GM19452 (cell line): ENCODE measurements around the gene VENTX.

Experiments used
- ATAC-seq: cut with Tn5 transposase; IDR thresholded peaks from one replicate; pipeline ENCODE4 v1.9.1; 2021; ENCODE audit not compliant: unreplicated experiment

VENTX gene

GRCh38 chr10:133271521-133272300 is 34.1 kb downstream of the VENTX start:
- no peak for ATAC-seq

DNA sequence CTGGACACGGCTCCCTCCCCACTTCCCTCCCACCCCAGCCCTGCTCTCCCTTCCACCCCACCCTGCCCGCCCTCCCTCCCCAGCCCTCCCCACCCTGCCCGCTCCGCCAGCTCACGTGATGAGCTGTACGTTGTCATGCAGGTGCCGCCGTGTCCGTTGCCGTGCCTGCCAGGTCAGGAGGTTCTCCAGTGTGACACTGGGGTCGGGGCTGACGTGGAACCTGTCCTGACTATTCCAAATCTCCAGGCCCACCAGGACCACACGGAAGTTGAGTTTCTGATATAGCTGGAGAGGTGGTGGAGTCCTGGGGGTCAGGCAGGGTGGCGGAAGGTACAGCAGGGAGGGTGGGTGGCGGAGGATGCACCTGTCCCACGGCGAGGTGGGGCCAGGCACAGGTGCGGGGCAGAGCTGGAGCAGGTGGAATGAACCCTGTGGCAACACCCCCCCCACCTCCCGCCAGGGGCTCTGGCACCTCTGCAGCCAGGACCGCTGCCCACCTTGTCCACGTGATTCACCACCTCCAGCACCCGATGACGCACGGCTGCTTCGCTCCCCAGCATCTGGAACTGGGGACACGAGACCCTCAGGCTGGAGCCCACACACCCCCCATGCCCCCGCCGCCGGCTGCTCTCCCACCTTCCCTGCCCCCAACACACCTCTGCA is 34.8 kb downstream of the VENTX start:
- ATAC-seq: no peak

- no peak for ATAC-seq
Observed at GRCh38 chr10:133272964-133273420, 35.3 kb downstream of the VENTX start.

GRCh38 chr10:133273534-133274143 is 36.0 kb downstream of the VENTX start:
- no peak for ATAC-seq

DNA sequence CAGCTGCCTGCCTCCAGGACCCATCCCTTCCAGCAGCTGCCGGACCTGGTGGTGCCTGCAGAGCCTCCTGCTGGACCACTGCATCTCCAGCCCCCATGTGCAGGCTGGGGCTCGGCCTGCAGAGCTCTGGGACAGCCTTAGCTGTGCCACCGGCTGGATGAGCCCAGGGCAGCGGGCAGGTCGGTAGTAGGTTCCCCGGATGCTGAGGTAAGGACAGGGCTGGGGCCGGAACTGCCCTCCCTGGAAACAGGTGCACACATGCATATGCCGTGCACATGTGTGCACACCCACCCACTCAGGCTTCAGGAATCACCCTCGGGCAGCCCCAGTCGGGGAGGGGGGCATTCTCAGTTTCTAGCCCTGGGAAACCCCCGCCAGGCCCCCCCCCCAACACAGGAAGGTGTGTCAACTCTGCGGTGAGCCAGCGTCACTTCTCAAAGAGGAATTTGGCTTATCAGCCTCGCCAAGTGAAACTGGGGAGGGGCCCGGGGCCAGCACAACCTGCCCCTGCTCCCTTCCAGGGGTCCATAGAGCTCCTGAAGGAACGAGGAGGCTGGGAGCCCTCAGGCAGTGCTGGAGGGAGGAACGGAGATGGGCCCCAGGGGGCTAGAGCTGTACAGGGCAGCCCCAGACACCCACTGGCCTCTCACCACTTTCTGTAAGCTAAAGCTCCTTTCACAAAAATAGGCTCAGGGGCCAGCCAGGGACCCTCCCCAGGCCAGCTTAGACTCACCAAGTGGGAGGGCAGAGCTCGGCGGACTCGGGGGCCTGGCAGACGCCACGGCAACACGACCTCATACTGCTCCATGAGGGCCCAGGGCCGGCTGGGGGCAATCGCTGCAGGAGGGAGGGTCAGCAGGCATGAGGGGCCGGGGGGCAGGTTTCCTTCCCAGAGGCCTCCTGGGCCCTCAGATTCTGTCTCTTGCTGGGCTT is 37.4 kb downstream of the VENTX start:
- ATAC-seq: peak; percentile 42

GRCh38 chr10:133275684-133276092 is 38.0 kb downstream of the VENTX start:
- peak; percentile 36 for ATAC-seq

- ATAC-seq: no peak
Observed at GRCh38 chr10:133276100-133276434, 38.4 kb downstream of the VENTX start.

- peak; percentile 45 for ATAC-seq
Observed at GRCh38 chr10:133276435-133277201, 39.0 kb downstream of the VENTX start, which contains the start of gene ADAM8. TSS of gene ADAM8 (minus strand) at chr10:133276868. CDS start at chr10:133276817, 51 bp downstream.

- ATAC-seq: no peak
Observed at GRCh38 chr10:133277277-133277992, 39.8 kb downstream of the VENTX start.

DNA sequence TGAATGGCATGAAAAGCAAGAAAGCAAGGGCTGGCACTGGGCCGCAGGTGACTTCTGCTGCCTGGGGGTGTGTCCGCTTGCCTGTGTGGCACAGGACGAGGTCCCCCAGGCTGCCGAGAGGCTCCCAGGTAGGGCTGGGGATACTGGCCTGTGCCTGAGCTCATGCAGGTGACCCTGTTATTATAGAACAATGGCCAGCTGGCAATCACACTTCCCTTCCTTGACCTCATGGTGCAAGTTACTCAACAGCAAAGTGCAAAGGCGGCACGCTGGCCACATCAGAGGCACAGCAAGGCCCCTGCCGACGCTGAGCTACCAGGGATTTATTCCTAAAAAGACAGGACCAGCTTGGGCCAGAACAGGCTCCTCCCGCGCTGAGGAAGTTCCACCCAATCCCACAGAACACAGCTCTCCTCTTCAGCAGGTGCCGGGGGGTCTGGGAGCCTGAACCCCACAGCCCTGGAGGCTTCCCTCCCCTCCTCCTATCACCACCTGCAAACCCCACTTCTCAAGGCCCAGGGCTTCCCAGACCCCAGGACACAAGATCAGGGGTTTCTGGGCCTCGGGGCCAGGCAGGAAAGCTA is 40.4 kb downstream of the VENTX start:
- no peak for ATAC-seq

- peak; percentile 42 for ATAC-seq
Observed at GRCh38 chr10:133278577-133279265, 41.1 kb downstream of the VENTX start.

DNA sequence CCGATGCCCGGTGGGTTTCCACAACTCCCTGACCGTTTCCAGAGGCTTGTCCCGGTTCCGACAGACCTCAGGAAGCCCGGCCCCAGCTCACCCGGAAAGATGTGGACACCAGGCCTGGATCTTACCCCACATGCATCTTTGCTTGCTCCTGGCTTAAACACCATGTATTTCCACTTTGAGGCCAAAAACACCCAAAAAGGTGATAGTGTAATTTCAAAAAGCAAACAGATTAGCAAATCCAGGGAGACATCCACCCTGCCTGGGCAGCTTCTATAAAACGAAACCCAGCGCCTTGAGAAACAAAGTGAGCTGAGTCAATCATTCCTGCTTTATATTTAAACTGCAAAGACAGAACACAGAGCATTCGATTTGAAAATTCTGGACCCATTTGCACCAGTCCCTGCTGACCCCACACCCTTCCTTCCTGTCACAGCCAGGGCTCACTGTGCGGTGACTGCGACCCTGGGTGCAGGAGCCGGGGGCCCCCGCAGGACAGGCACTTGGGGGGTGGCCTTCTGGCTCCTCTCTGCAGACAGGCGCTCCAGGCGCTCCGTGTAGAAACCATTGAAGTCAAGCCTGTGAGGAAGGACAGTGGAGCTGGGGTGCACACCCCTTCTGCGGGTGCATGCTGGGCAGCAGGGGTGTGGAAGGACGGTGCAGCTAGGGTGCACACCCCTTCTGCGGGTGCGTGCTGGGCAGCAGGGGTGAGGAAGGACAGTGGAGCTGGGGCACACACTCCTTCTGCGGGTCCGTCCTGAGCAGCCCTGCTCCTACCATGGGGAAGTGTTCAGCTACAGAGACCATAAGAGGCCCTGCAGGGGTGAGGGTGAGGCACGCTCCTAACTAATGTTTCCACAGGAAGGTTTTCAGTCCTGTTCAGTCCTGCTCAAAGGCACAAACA is 41.9 kb downstream of the VENTX start:
- ATAC-seq: no peak

DNA sequence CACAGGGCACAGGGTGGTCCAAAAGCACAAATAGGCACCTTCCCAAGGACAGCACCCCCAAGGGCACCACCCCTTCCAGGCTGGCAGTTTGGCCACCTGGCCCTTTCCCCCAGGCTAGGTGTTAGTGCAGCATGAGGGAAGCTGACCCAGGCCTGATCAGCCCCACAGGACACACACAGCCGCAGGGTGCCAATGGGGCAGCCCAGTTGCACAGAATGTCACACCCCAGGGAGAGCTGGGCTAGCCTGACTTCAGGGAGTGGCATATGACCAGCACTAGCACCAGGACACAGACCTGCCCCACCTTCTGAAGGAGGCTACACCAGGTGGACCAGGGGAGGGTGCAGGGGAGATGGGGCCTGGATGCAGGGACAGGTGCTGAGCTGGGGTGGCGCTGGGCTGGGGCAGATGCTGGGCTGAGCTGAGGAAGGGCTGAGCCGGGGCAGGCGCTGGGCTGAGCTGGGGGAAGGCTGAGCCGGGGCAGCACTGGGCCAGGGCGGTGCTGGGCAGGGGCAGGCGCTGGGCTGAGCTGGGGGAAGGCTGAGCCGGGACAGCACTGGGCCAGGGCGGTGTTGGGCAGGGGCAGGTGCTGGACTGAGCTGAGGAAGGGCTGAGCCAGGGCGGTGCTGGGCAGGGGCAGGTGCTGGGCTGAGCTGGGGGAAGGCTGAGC is 42.9 kb downstream of the VENTX start:
- ATAC-seq: no peak

GRCh38 chr10:133281084-133281483 is 43.4 kb downstream of the VENTX start:
- no peak for ATAC-seq

- ATAC-seq: no peak
Observed at GRCh38 chr10:133281628-133282372, 44.1 kb downstream of the VENTX start.

GRCh38 chr10:133282846-133283390 is 45.3 kb downstream of the VENTX start:
- no peak for ATAC-seq
